Central memory CD8-positive, alpha-beta T cell (primary cell): ENCODE data around the gene MRPL38.

Source experiments
- ATAC-seq: fragments of 150-1000 bp; cut with Tn5 transposase; replicated peaks from 2 replicates; pipeline ENCODE4 v1.10.0; 2022; ENCODE audit warnings: mild to moderate bottlenecking, moderate FRiP score, moderate number of reproducible peaks; ENCODE audit not compliant: poor library complexity, severe bottlenecking; ENCODE audit errors: extremely low read depth
- DNase-seq, 2 donors: peaks; one replicate each; pipeline ENCODE4 v3.0.0; 2021; ENCODE audit warnings: low spot score in 2 of 2
- H3K27ac Mint-ChIP-seq: one replicate; pipeline ENCODE4 v1.8.0; 2022; ENCODE audit warnings: low read depth, mild to moderate bottlenecking, moderate library complexity, mixed read lengths
- H3K27me3 Mint-ChIP-seq: one replicate; pipeline ENCODE4 v1.8.0; 2022; ENCODE audit warnings: mixed read lengths
- H3K36me3 Mint-ChIP-seq: one replicate; pipeline ENCODE4 v1.8.0; 2022; ENCODE audit warnings: mild to moderate bottlenecking, moderate library complexity, mixed read lengths; ENCODE audit not compliant: insufficient read depth
- H3K4me1 Mint-ChIP-seq: one replicate; pipeline ENCODE4 v1.8.0; 2022; ENCODE audit warnings: mixed read lengths
- H3K4me3 Mint-ChIP-seq: one replicate; pipeline ENCODE4 v1.8.0; 2022; ENCODE audit warnings: mild to moderate bottlenecking, moderate library complexity, mixed read lengths
- H3K9me3 Mint-ChIP-seq: one replicate; pipeline ENCODE4 v1.8.0; 2022; ENCODE audit warnings: mixed read lengths

Gene MRPL38

GRCh38 chr17:75927286-75927922 is 22.7 kb upstream of the MRPL38 start:
- Mint-ChIP-seq H3K4me1 (no peaks in the 10 kb centered on the region), H3K4me3 (no peak overlapping the region), H3K27ac (no peak overlapping the region), H3K36me3 (no peaks in the 10 kb centered on the region), H3K9me3 (no peaks in the 10 kb centered on the region), H3K27me3 (no peaks in the 10 kb centered on the region)
- ATAC-seq (no peak), DNase-seq (no peak)

- ATAC-seq (no peak), DNase-seq (no peak)
- no peaks in the 10 kb centered on the region for H3K4me1 Mint-ChIP-seq
- H3K36me3 Mint-ChIP-seq: no peaks in the 10 kb centered on the region
- no peaks in the 10 kb centered on the region for H3K9me3 Mint-ChIP-seq
- no peaks in the 10 kb centered on the region for H3K27me3 Mint-ChIP-seq
- H3K27ac Mint-ChIP-seq: no peak overlapping the region
- no peak overlapping the region for H3K4me3 Mint-ChIP-seq
Measured at GRCh38 chr17:75926456-75926855, 21.8 kb upstream of the MRPL38 start.

GRCh38 chr17:75925912-75926311 is 21.2 kb upstream of the MRPL38 start:
- DNase-seq (no peak), ATAC-seq (no peak)
- no peaks in the 10 kb centered on the region for H3K27me3 Mint-ChIP-seq
- H3K36me3 Mint-ChIP-seq: no peaks in the 10 kb centered on the region
- H3K4me1 Mint-ChIP-seq: no peaks in the 10 kb centered on the region
- no peak overlapping the region for H3K4me3 Mint-ChIP-seq
- H3K27ac Mint-ChIP-seq: no peak overlapping the region
- H3K9me3 Mint-ChIP-seq: no peaks in the 10 kb centered on the region

GRCh38 chr17:75925103-75925502 is 20.4 kb upstream of the MRPL38 start:
- H3K27me3 Mint-ChIP-seq: no peaks in the 10 kb centered on the region
- ATAC-seq (no peak), DNase-seq (no peak)
- no peak overlapping the region for H3K27ac Mint-ChIP-seq
- H3K9me3 Mint-ChIP-seq: no peaks in the 10 kb centered on the region
- H3K36me3 Mint-ChIP-seq: no peaks in the 10 kb centered on the region
- no peak overlapping the region for H3K4me3 Mint-ChIP-seq
- H3K4me1 Mint-ChIP-seq: no peaks in the 10 kb centered on the region

- Mint-ChIP-seq H3K27me3 (no peaks in the 10 kb centered on the region), H3K4me3 (no peak overlapping the region), H3K27ac (no peak overlapping the region), H3K4me1 (no peaks in the 10 kb centered on the region), H3K9me3 (no peaks in the 10 kb centered on the region), H3K36me3 (no peaks in the 10 kb centered on the region)
- ATAC-seq (no peak), DNase-seq (no peak)
Measured at GRCh38 chr17:75922963-75923874, 18.5 kb upstream of the MRPL38 start.

- Mint-ChIP-seq H3K27me3 (no peaks in the 10 kb centered on the region), H3K27ac (no peak overlapping the region), H3K36me3 (no peaks in the 10 kb centered on the region), H3K9me3 (no peaks in the 10 kb centered on the region), H3K4me1 (no peaks in the 10 kb centered on the region), H3K4me3 (no peak overlapping the region)
- DNase-seq (no peak), ATAC-seq (no peak)
Measured at GRCh38 chr17:75922173-75922961, 17.7 kb upstream of the MRPL38 start.

GRCh38 chr17:75921596-75921995 is 16.9 kb upstream of the MRPL38 start:
- H3K27me3 Mint-ChIP-seq: no peaks in the 10 kb centered on the region
- H3K36me3 Mint-ChIP-seq: no peaks in the 10 kb centered on the region
- no peaks in the 10 kb centered on the region for H3K9me3 Mint-ChIP-seq
- DNase-seq: no peak
- ATAC-seq: no peak
- no peak overlapping the region for H3K27ac Mint-ChIP-seq
- H3K4me3 Mint-ChIP-seq: no peak overlapping the region
- no peaks in the 10 kb centered on the region for H3K4me1 Mint-ChIP-seq

- no peaks in the 10 kb centered on the region for H3K27me3 Mint-ChIP-seq
- peaks cover 2% of the 10 kb centered on the region for H3K36me3 Mint-ChIP-seq
- no peak for ATAC-seq
- H3K4me3 Mint-ChIP-seq: no peak overlapping the region
- H3K9me3 Mint-ChIP-seq: no peaks in the 10 kb centered on the region
- no peaks in the 10 kb centered on the region for H3K4me1 Mint-ChIP-seq
- no peak overlapping the region for H3K27ac Mint-ChIP-seq
- DNase-seq: no peak
Measured at GRCh38 chr17:75920045-75920560, 15.4 kb upstream of the MRPL38 start.

GRCh38 chr17:75919611-75920010 is 14.9 kb upstream of the MRPL38 start:
- ATAC-seq (no peak), DNase-seq (no peak)
- Mint-ChIP-seq H3K9me3 (no peaks in the 10 kb centered on the region), H3K4me3 (no peak overlapping the region), H3K4me1 (no peaks in the 10 kb centered on the region), H3K27me3 (no peaks in the 10 kb centered on the region), H3K27ac (no peak overlapping the region), H3K36me3 (peaks cover 2% of the 10 kb centered on the region)

- ATAC-seq (no peak), DNase-seq (no peak)
- Mint-ChIP-seq H3K27me3 (no peaks in the 10 kb centered on the region), H3K27ac (no peak overlapping the region), H3K4me3 (no peak overlapping the region), H3K9me3 (no peaks in the 10 kb centered on the region), H3K36me3 (peaks cover 2% of the 10 kb centered on the region), H3K4me1 (no peaks in the 10 kb centered on the region)
Measured at GRCh38 chr17:75917917-75918445, 13.3 kb upstream of the MRPL38 start.

GRCh38 chr17:75917141-75917916 is 12.6 kb upstream of the MRPL38 start:
- no peaks in the 10 kb centered on the region for H3K9me3 Mint-ChIP-seq

GRCh38 chr17:75915268-75915667 is 10.6 kb upstream of the MRPL38 start:
- Mint-ChIP-seq H3K27me3 (no peaks in the 10 kb centered on the region), H3K27ac (no peak overlapping the region), H3K4me3 (no peak overlapping the region), H3K9me3 (no peaks in the 10 kb centered on the region), H3K4me1 (no peaks in the 10 kb centered on the region), H3K36me3 (peaks cover 2% of the 10 kb centered on the region)
- DNase-seq (no peak), ATAC-seq (no peak)

More at GRCh38 chr17:75917141-75917916, 12.6 kb upstream of the MRPL38 start:
- peaks cover 2% of the 10 kb centered on the region for H3K36me3 Mint-ChIP-seq
- ATAC-seq (no peak), DNase-seq (no peak)
- H3K4me1 Mint-ChIP-seq: no peaks in the 10 kb centered on the region
- H3K4me3 Mint-ChIP-seq: peak overlapping the region; percentile 16
- H3K27me3 Mint-ChIP-seq: no peaks in the 10 kb centered on the region
- H3K27ac Mint-ChIP-seq: peak overlapping the region; percentile 19
